ENCODE measurements around the gene GNG3.
"Not testable (repeated sequence)": the region's sequence is repeated elsewhere in the genome, so short reads cannot be mapped to it uniquely, and the experiment has no call there.

The GNG3 gene

DNA sequence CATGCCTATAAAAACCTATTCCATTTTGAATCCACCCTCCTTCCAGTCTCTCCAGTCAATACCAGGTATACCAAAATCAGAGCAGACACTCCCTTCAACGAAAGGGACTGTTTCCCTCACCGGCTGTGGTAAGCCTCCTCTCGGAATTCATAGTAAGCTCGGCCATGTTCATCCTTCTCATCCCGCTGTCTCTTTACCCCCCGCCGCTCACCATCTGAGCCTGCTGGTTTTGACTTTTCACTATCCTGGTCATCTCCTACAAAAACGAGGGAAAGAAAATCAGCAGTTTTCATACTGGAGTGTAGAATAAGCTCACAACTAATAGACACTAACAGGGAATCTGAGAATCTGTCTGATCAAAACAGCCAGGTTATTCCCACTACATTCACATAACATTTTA, 16.7 kb downstream of the GNG3 start:
- DNase-seq, result no peak

DNA sequence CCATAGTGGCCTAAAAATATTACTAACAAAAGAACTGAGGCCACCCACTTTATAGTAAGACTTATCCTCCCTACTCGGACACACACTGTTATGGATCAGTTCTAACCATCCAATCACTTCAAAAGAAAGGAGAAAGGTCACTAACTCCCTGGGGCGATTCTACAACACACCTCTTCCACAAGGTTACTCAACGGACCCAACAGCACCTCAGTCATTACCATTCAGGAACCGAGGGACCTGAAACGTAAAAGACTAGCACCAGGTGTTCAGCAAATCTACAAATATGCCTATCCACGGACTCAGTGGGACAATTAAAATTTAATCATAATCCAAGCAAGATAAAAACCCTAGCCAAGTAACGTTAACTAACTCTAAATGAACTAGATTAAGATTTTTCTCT, 18.2 kb downstream of the GNG3 start:
- peak; percentile 35 for DNase-seq

DNA sequence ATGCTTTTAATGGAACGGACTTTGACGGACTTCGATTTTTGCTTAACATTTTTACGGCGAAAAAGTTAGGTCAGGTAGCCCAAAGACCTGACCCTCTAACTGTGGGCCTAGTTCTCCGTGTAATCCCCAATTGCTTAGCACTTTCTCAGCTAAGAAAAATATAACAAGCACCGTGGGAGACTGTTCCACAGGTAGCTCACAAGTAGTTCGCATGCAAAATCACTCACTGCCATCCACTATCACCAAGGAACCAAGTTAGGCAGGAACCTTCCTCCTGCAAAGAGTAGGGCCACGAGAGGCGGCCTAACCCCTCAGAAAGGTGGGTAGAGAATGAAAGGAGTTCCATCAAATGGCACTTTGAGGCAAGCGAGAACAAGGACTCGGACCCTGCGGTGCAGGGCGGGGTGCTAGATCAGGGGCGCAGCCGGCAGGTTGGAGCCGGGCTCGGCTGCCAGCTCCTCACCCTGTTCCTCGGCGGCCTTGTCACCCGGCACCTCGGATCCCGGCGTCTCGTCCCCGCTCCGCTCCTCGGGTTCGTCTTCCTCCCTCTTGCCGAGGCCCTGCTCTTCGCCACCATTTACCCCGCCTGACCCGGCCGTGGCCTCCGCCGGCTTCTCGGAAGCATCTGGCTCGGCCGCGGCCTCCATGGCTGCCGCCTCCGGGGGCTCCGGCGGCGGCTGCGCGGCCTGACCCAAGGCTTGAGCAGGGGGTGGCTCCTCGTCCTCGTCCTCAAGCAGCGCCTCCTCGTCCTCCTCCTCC, 18.9 kb downstream of the GNG3 start:
- peak; percentile 34 for DNase-seq

DNA sequence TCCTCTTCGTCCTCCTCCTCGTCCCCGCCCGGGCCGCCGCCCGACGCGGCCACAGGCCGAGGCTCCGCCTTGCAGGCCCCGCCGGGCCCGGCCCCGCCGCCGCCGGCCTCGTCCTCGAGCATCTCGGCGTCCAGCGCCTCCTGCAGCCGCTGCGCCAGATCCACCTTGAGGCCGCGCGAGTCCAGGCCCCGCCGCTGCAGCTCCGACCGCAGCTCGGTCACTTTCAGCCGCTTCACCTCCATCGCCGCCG, 19.4 kb downstream of the GNG3 start:
- no peak for DNase-seq

DNA sequence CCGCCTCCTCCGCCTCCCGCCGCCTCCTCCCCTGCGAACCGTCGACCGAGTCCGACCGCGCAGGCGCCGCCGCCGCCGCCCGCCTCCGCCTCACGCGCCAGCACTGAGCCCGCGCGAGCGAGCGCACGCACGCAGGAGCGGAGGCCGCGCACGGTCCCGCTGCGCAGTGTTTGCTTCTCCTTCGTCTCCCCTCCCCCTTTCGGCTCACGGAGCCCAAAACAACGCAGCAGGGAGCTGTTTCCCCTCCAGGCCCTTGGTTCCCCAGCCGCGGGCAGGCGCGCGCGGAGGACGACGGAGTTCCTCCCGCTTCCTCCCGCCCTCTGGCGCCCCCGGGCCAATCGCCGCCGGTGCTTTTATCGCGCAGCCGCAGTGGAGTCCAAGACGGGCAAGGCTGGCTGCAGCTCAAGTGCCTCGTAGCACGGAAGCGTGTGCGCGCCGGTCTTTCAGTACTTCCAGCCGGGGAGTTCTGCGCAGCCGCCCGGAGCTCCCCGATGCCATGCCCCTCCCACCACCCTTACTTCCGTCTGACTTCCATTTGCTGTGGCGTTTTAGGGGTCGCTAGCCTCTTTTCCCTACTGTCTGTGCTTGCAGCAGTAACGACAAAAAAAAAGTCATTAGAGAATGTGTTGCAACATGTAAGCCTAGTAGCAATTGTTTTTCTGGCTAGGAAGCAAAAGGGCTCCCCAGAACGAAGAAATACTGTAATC, 19.8 kb downstream of the GNG3 start, which contains the start of gene HNRNPUL2:
TSS of gene HNRNPUL2 (minus strand) at position 293 of the 707 bp plus-strand sequence. CDS start 301 bp downstream, outside the sequence.
- peak; percentile 100 for DNase-seq

DNA sequence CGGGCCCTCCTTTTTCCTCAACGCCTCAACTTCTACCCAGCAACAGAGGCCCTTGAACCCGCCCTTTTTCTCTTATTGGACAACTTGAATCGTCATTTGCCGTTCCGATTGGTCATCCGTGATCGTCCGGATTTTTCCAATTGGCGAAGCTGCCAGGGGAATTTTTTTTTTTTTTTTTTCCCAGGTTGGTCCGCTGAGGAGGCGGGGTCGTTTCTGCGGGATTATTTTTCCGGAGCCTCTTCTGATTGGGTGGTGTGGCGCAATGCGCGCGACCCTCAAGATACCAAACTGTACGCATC, 20.3 kb downstream of the GNG3 start:
- DNase-seq, result peak; percentile 98

DNA sequence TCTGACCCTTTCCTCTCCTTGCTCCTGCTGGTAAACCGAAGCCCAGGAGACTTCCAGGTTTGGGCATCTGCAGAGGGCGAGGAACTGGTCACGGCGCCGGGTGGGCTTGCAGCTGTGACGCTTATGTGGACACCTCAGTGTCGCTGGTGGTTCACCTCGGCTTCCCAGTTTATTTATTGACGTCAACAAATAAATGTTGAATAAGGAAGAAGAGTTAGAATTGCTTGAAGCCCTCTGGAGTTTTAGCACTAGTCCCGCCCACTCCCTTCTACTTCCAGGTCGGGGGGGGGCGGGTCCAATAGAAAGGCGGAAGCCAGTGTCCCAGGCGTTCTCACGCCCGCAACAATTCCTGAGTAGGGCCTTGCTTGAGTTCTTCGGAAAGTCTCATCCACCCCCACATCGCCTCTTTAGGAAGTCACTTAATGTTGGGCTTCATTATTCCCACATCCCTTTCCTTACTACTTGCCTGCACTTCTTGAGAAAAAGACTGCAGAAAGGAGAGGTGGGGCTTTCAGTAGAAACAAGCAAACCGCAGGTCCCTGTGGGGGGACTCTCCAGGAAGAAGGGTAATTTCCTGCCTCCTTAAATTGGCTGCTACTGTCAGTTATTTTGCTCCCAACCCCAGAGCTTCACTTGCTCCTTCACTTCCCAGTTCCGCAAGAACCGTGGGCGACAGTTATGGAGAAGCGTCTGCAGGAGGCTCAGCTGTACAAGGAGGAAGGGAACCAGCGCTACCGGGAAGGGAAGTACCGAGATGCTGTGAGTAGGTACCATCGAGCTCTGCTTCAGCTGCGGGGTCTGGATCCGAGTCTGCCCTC, 20.9 kb downstream of the GNG3 start, which contains the start of gene TTC9C:
TSS of gene TTC9C (plus strand) at position 316 of the 818 bp plus-strand sequence. CDS start at position 679, 363 bp downstream.
- DNase-seq, result peak; percentile 93

DNA sequence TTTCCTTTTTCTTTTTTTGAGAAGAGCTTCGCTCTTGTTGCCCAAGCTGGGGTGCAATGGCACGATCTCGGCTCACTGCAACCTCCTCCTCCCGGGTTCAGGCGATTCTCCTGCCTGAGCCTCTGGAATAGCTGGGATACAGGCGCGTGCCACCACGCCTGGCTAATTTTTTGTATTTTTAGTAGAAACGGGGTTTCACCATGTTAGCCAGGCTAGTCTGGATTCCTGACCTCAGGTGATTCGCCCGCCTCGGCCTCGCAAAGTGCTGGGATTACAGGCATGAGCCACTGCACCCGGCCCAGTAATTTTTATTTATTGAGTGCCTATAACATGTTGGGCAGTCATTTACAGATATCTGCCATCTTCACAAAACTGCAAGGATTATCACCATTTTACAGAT, 22.6 kb downstream of the GNG3 start:
- DNase-seq, result not testable (repeated sequence)

DNA sequence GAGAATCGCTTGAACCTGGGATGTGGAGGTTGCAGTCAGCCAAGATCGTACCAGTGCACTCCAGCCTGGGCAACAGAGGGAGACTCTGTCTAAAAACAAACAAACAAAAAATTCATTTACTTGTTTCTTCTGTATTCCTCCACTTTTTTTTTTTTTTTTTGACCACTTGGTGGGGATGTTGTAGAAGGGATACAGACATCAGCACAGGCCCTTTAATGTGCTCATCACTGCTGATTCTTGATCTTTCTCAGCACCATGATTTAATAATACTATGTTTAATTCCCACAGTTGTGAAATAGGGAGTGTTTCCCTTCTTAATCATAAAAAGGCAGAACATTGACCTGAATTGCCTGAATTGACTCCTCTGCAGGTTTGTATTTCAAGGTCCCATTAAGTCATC, 25.4 kb downstream of the GNG3 start:
- DNase-seq, result no peak

DNA sequence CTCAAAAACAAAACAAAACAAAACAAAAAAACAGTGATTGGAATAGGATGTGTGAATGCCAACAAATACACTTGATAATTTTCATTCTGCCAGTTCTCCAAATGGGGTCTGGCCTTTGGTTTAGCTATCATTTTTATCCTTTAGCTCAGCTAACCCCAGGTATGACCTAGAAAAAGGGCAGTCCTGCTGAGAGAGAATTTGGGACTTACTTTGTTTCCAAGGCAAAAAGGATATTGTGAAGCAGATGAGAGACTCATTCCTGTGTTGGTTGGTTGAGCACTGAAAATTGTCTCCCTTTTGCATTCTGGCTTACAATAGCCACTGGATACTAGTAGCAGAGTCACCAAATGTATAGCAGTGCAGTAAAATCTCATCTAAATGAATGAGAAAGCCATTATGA, 29.7 kb downstream of the GNG3 start:
- DNase-seq, result no peak

DNA sequence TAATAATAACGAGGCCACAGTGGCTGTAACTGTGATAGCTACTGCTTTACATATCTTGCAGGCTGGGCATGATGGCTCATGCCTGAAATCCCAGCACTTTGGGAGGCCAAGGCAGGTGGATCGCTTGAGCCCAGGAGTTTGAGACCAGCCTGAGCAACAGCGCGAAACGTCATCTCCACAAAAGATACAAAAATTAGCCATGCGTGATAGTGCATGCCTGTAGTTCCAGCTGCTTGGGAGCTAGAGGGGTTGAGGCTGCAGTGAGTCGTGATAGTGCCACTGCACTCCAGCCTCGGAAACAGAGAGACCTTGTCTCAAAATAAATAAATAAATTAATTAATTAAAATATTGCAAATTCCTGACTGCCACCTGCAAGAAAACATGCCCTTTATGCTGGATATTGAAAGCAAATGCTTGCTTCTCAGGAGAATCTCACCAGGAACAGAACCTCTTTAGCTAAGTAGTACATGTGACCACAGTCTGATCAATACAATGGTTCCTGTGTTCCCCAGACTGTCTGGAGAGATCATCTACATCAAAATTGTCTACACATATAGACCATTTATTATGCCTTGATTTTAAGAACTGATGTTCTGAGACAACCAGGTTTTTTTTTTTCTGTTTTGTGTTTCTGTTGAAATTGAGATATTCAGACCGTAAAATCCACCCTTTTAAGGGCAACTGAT, 40.1 kb downstream of the GNG3 start:
- no peak for DNase-seq

DNA sequence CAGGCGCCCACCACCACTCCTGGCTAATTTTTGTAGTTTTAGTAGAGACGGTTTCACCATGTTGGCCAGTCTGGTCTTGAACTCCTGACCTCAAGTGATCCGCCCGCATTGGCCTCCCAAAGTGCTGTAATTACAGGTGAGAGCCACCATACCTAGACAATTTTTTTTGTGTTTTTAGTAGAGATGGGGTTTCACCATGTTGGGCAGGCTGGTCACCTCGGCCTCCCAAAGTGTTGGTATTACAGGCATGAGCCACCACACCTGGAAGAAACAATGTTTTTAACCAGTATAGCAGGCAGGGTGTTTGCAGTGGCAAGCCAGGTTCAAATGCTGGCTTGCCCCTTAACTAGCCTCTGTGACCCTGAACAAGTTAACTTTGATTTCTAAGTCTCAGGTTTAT, 42.5 kb downstream of the GNG3 start:
- not testable (repeated sequence) for DNase-seq

DNA sequence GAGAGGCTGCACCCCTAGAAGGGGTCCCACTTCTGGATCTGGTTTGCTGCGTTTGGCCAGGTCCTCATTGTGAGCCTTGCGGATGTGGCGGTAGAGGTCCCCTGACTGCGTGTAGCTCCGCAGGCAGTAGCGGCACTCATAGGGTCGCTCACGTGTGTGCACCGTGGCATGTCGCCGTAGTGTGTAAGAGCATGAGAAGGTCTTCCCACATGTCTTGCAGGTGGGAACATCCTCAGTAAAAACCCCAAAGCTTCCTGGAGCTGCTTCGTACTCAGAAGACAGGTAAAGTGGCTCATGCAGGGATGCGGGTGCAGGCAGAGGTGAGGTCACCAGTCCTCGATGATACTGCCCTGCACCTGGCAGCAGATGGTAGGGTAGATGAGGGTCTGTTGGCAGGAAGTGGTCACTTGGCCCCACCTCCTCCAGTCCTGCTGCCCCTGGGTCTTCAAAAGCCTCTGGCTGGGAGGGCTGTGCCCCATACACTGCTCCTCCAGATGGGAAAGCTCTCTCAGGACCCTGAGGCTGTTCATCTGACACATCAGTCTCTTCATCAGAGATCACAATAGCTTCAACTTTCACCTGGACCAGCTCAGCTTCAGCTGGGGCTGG, 44.8 kb downstream of the GNG3 start:
- DNase-seq, result no peak

DNA sequence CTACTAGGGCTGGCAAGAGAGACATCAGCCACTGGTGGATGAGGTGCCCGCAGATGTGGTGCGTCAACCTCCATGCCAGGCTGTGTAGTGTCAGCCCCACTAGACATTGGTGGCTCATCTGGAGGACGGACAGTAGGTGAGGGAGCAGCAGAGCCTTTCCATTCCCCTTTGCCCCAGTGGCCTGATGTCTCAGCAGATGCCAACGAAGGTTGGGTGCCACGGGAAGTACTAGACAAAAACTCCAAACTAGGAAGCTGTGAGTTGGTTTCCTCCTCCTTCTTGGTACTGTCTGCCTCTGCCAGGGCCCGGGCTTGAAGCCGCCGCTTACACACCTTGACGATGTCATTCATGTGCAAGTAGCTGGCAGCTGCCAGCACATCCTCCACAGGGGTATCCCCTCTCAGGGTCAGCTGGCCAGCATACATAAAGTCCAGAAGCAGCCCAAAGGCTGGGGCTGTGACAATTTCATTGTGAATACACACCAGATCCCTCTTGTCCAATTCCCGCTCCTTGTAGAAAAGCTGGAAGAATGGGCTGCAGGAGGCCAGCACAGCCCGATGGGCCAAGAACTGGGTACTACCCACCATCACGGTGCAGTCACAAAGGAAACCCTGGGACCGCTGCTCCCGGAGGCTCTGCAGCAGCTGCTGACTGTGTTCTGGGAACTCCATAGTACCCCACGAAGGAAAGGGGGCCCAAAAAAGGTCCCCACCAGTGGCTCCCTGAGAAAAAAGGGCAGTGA, 45.7 kb downstream of the GNG3 start:
- no peak for DNase-seq

DNA sequence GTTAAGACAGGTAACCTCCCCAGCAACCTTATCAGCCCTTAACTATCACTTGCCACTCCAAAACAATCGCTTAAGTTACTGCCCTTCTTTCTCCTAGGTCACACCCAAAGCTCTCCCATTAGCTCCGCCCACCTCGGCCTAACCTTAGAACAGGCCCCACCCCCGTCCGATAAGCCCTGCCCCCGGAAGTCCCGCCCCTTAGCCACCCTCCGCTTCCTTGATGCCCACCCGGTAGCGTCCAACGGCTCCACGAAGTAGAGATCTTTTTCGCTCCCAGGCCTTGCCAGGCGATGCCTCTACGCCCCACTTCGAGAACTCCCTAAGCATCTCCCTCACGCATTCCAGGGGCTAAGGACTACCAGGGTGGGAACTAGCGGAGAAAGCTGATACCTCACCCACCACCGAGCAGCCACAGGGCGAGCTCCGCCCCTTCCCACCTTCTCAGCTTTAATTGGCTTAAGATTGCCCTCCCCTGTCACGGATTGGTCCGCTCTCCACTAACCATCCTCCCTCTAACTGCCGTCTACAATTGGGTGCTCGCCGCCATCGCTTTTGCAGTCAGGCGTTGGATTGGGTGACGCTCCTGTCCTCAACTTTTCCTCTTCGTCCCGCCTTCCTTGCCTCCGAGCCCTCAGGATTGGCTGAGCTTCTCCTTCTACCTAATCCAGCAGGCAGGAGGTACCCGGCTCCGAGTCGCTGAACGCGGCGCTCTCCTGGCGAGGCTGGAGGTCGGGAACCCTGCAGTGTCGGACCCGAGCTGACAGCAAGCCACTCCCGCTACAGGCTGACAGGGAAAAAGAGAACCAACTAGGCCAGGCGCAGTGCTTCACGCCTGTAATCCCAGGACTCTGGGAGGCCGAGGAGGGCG, 46.5 kb downstream of the GNG3 start, which contains the start of gene ZBTB3:
TSS of gene ZBTB3 (minus strand) at position 425 of the 868 bp plus-strand sequence. CDS start 496 bp downstream, outside the sequence.
- peak; percentile 100 for DNase-seq

DNA sequence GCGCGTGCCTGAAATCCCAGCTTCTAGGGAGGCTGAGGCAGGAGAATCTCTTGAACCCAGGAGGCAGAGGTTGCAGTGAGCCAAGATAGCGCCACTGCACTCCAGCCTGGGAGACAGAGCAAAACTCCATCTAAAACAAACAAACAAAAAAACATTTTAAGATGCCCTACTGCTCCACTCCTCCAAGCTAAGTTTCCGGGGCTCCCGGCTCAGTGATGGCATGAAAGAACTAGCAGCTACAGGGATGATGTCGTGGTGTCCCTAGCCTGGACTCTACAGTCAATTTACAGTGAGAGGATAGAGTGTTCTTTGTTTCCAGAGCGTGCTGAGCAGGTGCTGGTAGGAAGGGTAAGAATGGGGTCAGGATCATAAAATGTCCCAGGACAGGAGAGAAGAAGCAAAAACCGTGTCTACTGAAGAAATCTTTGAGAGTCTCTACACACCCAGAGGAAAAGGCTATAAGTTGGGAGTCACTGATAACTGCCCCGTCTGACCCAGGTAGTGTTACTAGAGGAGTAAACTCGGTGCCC, 47.7 kb downstream of the GNG3 start:
- no peak for DNase-seq

DNA sequence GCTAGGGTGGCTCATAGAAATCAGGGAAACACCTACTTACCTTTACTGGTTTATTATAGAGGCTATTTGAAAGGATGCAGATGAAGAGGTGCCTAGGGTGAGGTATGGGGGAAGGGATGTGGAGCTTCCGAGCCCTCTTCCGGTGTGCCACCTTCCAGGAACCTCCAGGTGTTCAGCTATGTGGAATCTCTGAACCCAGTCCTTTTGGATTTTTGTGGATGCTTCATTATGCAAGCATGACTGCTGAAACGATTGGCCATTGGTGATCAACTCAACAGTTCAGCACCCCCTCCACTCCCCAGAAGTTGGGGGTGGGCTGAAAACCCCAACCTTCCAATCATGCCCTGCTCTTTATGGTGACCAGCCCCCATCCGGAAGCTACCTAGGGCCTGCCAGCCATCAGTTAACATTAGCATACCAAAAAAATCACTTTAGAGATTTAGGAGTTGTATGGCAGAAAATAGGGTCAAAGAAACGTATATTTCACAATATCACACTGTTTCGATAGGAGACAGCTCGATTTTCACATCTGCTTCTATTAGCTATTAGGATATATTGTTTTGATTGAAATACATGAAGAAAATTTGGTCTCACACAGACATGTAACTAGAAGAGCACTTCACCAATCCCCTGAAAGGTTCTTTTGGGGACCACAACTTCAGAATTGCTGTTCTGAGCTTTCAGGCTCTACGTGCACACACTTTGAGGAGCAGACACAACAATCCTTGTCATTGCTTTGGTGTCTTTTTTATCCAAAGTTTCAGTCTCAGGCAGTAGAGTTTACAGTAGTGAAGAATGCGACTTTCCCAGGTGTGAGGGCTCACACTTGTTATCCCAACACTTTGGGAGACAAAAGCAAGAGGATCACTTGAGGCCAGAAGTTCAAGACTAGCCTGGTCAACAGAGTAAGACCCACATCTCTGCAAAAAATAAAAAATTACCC, 50.6 kb downstream of the GNG3 start:
- DNase-seq, result no peak

Measured in RPMI8226 (cell line).